Measurements from ENCODE around the gene L3MBTL4. TPM values are rescaled to one million over a fixed set of nuclear protein-coding genes. Genes with fewer than 3 reads are reported as not detected.

L3MBTL4 gene
- total RNA-seq, 2 experiments from 2014 or later, result 0.19 to 0.47 TPM

- ChIA-PET POLR2A (interaction anchor here (0.6 kb wide), 1 partner anchor 200 kb away, joined by 3 read pairs; no protein-coding TSS in a partner anchor), CTCF (interaction anchor here (1.0 kb wide), 1 partner anchor 8 kb away, joined by 3 read pairs; no protein-coding TSS in a partner anchor)
- DNase-seq (no peak), ATAC-seq (ENCODE audit: poor library complexity) (no peak)
- Histone ChIP-seq H3K4me3 (ENCODE audit: low read length) (no peak overlapping the region), H3K4me1 (ENCODE audit: insufficient read depth, low read length) (no peaks in the 10 kb centered on the region), H3K27me3 (ENCODE audit: control insufficient read depth in 1 of 2, insufficient read depth in 2 of 2, low read length in 2 of 2) (no peaks in the 10 kb centered on the region), H3K9me3 (ENCODE audit: control insufficient read depth in 1 of 2, insufficient read depth in 1 of 2, low read length in 2 of 2) (peaks cover 0 to 6% of the 10 kb centered on the region in 2 experiments), H3K27ac (ENCODE audit: low read depth in 1 of 2, low read length in 2 of 2) (no peak overlapping the region), H3K36me3 (ENCODE audit: insufficient read depth, low read length) (no peaks in the 10 kb centered on the region)
- intact Hi-C loops (cut with DNase I, micrococcal nuclease), result no loop called here
- TF ChIP-seq, protein P1, sequence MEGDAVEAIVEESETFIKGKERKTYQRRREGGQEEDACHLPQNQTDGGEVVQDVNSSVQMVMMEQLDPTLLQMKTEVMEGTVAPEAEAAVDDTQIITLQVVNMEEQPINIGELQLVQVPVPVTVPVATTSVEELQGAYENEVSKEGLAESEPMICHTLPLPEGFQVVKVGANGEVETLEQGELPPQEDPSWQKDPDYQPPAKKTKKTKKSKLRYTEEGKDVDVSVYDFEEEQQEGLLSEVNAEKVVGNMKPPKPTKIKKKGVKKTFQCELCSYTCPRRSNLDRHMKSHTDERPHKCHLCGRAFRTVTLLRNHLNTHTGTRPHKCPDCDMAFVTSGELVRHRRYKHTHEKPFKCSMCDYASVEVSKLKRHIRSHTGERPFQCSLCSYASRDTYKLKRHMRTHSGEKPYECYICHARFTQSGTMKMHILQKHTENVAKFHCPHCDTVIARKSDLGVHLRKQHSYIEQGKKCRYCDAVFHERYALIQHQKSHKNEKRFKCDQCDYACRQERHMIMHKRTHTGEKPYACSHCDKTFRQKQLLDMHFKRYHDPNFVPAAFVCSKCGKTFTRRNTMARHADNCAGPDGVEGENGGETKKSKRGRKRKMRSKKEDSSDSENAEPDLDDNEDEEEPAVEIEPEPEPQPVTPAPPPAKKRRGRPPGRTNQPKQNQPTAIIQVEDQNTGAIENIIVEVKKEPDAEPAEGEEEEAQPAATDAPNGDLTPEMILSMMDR (IDR thresholded peaks at IDR 0.05), result no peak
- Mint-ChIP-seq H3K27me3 (no peaks in the 10 kb centered on the region), H3K4me1 (ENCODE audit: low read depth) (peaks cover 10% of the 10 kb centered on the region), H3K36me3 (ENCODE audit: low read depth) (no peaks in the 10 kb centered on the region), H3K4me3 (no peak overlapping the region), H3K9me3 (no peaks in the 10 kb centered on the region), H3K27ac (no peak overlapping the region)
These were observed 441.6 kb downstream of the L3MBTL4 start for GRCh38 chr18:5973099-5973498.

DNA sequence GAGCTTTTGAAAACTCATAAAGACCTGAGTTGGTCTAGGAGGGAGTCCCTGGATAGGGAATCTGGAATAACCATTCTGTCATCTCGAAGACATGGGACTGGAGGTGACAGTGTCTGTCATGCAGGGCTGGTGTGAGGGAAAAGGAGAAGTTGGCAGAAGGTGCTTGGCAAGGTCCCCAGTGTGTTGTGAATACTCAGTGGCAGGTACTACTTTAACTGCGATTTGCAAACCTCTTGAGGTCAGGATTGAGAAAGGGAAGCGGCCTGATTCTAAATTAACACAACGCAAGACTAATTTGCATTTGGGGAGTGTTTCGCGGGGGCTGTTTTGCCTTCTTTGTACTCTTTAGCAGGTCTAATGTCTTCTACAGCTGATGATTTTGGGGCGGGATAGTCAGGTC, 442.4 kb downstream of the L3MBTL4 start:
- Mint-ChIP-seq H3K36me3 (ENCODE audit: low read depth) (no peaks in the 10 kb centered on the region), H3K4me1 (ENCODE audit: low read depth) (peaks cover 10% of the 10 kb centered on the region), H3K9me3 (no peaks in the 10 kb centered on the region), H3K27ac (no peak overlapping the region), H3K4me3 (no peak overlapping the region), H3K27me3 (no peaks in the 10 kb centered on the region)
- ATAC-seq (ENCODE audit: poor library complexity), result no peak
- Histone ChIP-seq H3K9me3 (ENCODE audit: control insufficient read depth in 1 of 2, insufficient read depth in 1 of 2, low read length in 2 of 2) (peaks cover 0 to 10% of the 10 kb centered on the region in 2 experiments), H3K27me3 (ENCODE audit: control insufficient read depth in 1 of 2, insufficient read depth in 2 of 2, low read length in 2 of 2) (no peaks in the 10 kb centered on the region), H3K4me1 (ENCODE audit: insufficient read depth, low read length) (no peaks in the 10 kb centered on the region), H3K4me3 (ENCODE audit: low read length) (no peak overlapping the region), H3K27ac (ENCODE audit: low read depth in 1 of 2, low read length in 2 of 2) (no peak overlapping the region), H3K36me3 (ENCODE audit: insufficient read depth, low read length) (no peaks in the 10 kb centered on the region)
- CTCF ChIA-PET, result interaction anchor here (1.0 kb wide), 1 partner anchor 8 kb away, joined by 3 read pairs; no protein-coding TSS in a partner anchor
- intact Hi-C loops (cut with DNase I, micrococcal nuclease), result no loop called here
- no peak for DNase-seq
- TF ChIP-seq, protein P1 (IDR thresholded peaks at IDR 0.05), result no peak
- POLR2A ChIA-PET, result no interaction called here

GRCh38 chr18:5969989-5970403, 444.7 kb downstream of the L3MBTL4 start:
- Mint-ChIP-seq H3K9me3 (no peaks in the 10 kb centered on the region), H3K27me3 (no peaks in the 10 kb centered on the region), H3K27ac (no peak overlapping the region), H3K4me1 (ENCODE audit: low read depth) (peaks cover 31% of the 10 kb centered on the region), H3K4me3 (no peak overlapping the region), H3K36me3 (ENCODE audit: low read depth) (no peaks in the 10 kb centered on the region)
- no peaks in the 10 kb centered on the region for H3K27me3 ChIP-seq (ENCODE audit: control insufficient read depth in 1 of 2, insufficient read depth in 2 of 2, low read length in 2 of 2)
- peaks cover 0 to 4% of the 10 kb centered on the region in 2 experiments for H3K9me3 ChIP-seq (ENCODE audit: control insufficient read depth in 1 of 2, insufficient read depth in 1 of 2, low read length in 2 of 2)
- H3K27ac ChIP-seq (ENCODE audit: low read depth in 1 of 2, low read length in 2 of 2), result no peak overlapping the region
- intact Hi-C loops (cut with DNase I, micrococcal nuclease), result no loop called here
- DNase-seq (no peak), ATAC-seq (ENCODE audit: poor library complexity) (no peak)
- CTCF ChIA-PET, result no interaction called here
- TF ChIP-seq, protein P1 (IDR thresholded peaks at IDR 0.05), result no peak
- no peaks in the 10 kb centered on the region for H3K36me3 ChIP-seq (ENCODE audit: insufficient read depth, low read length)
- POLR2A ChIA-PET, result no interaction called here
- peaks cover 6% of the 10 kb centered on the region for H3K4me1 ChIP-seq (ENCODE audit: insufficient read depth, low read length)
- H3K4me3 ChIP-seq (ENCODE audit: low read length), result no peak overlapping the region
